GM12878 (cell line): Measurements from ENCODE around the gene KCNS3. TPM values are rescaled to one million over a fixed set of nuclear protein-coding genes. Genes with fewer than 3 reads are reported as not detected.

Experiments used
- ATAC-seq: fragments of 200-7000 bp; cut with Tn5 transposase; 3 replicates; pipeline ENCODE4 v1.9.1; 2020; ENCODE audit warnings: mild to moderate bottlenecking, moderate library complexity
- BruUV-seq: library from RNA; stranded (reverse); fragments of 400-500 nt; replicated peaks from 2 replicates; lab custom pipeline; 2021; lab: Mats Ljungman, UMichigan
- CTCF ChIA-PET: fragments of 300-600 bp; sonication (Branson Sonifier 250); formaldehyde crosslinking; extraction: SDS; loops from one replicate; lab custom pipeline; 2021; ENCODE audit warnings: inconsistent platforms; lab: Yijun Ruan, JAX
- POLR2A ChIA-PET: fragments of 350-600 bp; formaldehyde crosslinking; extraction: SDS; loops from one replicate; lab custom pipeline; 2021; ENCODE audit warnings: inconsistent platforms; lab: Charles Lee
- RAD21 ChIA-PET: fragments of 300-600 bp; sonication (Branson Sonifier 250); formaldehyde crosslinking; loops from one replicate; lab custom pipeline; 2023; ENCODE audit warnings: antibody characterized with exemption; ENCODE audit not compliant: unreplicated experiment; lab: Charles Lee
- SMC1A ChIA-PET: fragments of 300-600 bp; sonication (Branson Sonifier 250); formaldehyde crosslinking; loops from one replicate; lab custom pipeline; 2023; ENCODE audit not compliant: unreplicated experiment, uncharacterized antibody; lab: Charles Lee
- DNase-seq: peaks from one replicate; pipeline ENCODE4 v3.0.0-alpha.2; 2011; ENCODE audit warnings: low read depth, low spot score
- FAIRE-seq: peaks from 3 replicates; lab custom pipeline; 2011; peaks lifted over from hg19 to GRCh38; lab: Jason Lieb, UNC
- H2AFZ ChIP-seq: 2 replicates; pipeline ENCODE4 v1.6.0; 2011; ENCODE audit warnings: low read depth, low read length, control low read depth; ENCODE audit not compliant: control insufficient read depth
- H3K27ac ChIP-seq: 2 replicates; pipeline ENCODE4 v1.5.1; 2011; ENCODE audit warnings: control low read depth; ENCODE audit not compliant: control insufficient read depth, insufficient read depth
- H3K27me3 ChIP-seq, 2 experiments: replicated peaks in 1 of 2; 2 replicates each; pipeline versions ENCODE4 v1.6.0 to v1.6.1; 2011; ENCODE audit warnings: low read length in 1 of 2; ENCODE audit not compliant: control insufficient read depth in 2 of 2, insufficient read depth in 2 of 2
- H3K36me3 ChIP-seq, 2 experiments: 2 replicates each; pipeline ENCODE4 v1.5.1; 2011; ENCODE audit warnings: low read length in 1 of 2; ENCODE audit not compliant: control insufficient read depth in 2 of 2, insufficient read depth in 2 of 2
- H3K4me1 ChIP-seq: 2 replicates; pipeline ENCODE4 v1.6.1; 2011; ENCODE audit warnings: mild to moderate bottlenecking, low read length, moderate library complexity, mixed read lengths; ENCODE audit not compliant: control insufficient read depth, insufficient read depth
- H3K4me2 ChIP-seq: 2 replicates; pipeline ENCODE4 v1.6.0; 2011; ENCODE audit warnings: control low read depth; ENCODE audit not compliant: control insufficient read depth, insufficient read depth
- H3K4me3 ChIP-seq: fragments of 200-600 bp; sonication (generic); 2 replicates; pipeline ENCODE4 v1.5.1; 2016
- H3K79me2 ChIP-seq: 2 replicates; pipeline ENCODE4 v1.6.0; 2011; ENCODE audit warnings: low read length; ENCODE audit not compliant: control insufficient read depth, insufficient read depth
- H3K9ac ChIP-seq: 2 replicates; pipeline ENCODE4 v1.8.0; 2011; ENCODE audit warnings: low read length, control low read depth, mixed read lengths; ENCODE audit not compliant: control insufficient read depth, insufficient read depth
- H3K9me3 ChIP-seq: replicated peaks from 3 replicates; pipeline ENCODE4 v1.5.1; 2011; ENCODE audit warnings: mild to moderate bottlenecking, low read length; ENCODE audit not compliant: control insufficient read depth, insufficient read depth
- H4K20me1 ChIP-seq: 2 replicates; pipeline ENCODE4 v1.6.0; 2011; ENCODE audit not compliant: control insufficient read depth, insufficient read depth
- BHLHE40 ChIP-seq, 2 experiments: fragments of 450-650 bp in 1 of 2; IDR thresholded peaks; 2 replicates each; pipeline ENCODE4 v1.6.1; 2011 to 2017; ENCODE audit warnings: low read depth in 2 of 2, borderline replicate concordance in 1 of 2, improper control_type of control experiment in 1 of 2, low read length in 1 of 2, mild to moderate bottlenecking in 1 of 2
- CEBPB ChIP-seq, 2 experiments: fragments of 150-350 bp in 1 of 2; IDR thresholded peaks; 2 replicates each; pipeline ENCODE4 v1.6.1; 2012 to 2014; ENCODE audit warnings: low read depth in 2 of 2, low read length in 2 of 2, borderline replicate concordance in 1 of 2, inconsistent platforms in 1 of 2
- GABPA ChIP-seq: IDR thresholded peaks from 2 replicates; pipeline ENCODE4 v1.6.1; 2014; ENCODE audit warnings: antibody characterized with exemption, low read depth, mild to moderate bottlenecking, inconsistent platforms
- MTA2 ChIP-seq: fragments of 450-650 bp; IDR thresholded peaks from 2 replicates; pipeline ENCODE4 v1.6.1; 2016; ENCODE audit warnings: low read depth, mild to moderate bottlenecking, moderate library complexity
- TARDBP ChIP-seq: IDR thresholded peaks from 2 replicates; pipeline ENCODE4 v1.6.1; 2016; ENCODE audit warnings: borderline replicate concordance
- YBX1 ChIP-seq: fragments of 450-650 bp; IDR thresholded peaks from 2 replicates; pipeline ENCODE4 v1.6.1; 2016; ENCODE audit warnings: antibody characterized with exemption
- ZNF217 ChIP-seq: fragments of 450-650 bp; IDR thresholded peaks from 2 replicates; pipeline ENCODE4 v1.6.1; 2017; ENCODE audit warnings: antibody characterized with exemption, mild to moderate bottlenecking
- WGBS: methylation state at CpG from one replicate; pipeline ENCODE4 v1.1.6; 2016; ENCODE audit warnings: low lambda C conversion rate; ENCODE audit not compliant: insufficient replicate concordance, insufficient coverage; ENCODE audit errors: missing lambda C conversion rate; 5-methylcytosine and 5-hydroxymethylcytosine counted together
- in situ Hi-C: fragments of 300-500 bp; cut with MboI; formaldehyde crosslinking; loops from 9 replicates; pipeline ENCODE4 v1.14.3; 2018; ENCODE audit warnings: mixed read lengths
- intact Hi-C: fragments of 100-400 bp; cut with micrococcal nuclease; formaldehyde crosslinking; loops from one replicate; pipeline ENCODE4 v1.14.2; 2022; ENCODE audit not compliant: unreplicated experiment
- polyA plus RNA-seq, 11 experiments: library from polyadenylated mRNA; depleted of rRNA in 4 of 11; unstranded in 6 of 11; stranded (reverse) in 5 of 11; fragments of >200 nt; fragmentation: Nextera tagmentation in 4 of 11; fragmentation: Illumina TruSeq in 1 of 11; extraction: Ambion mirVana in 4 of 11; extraction: Trizol in 1 of 11; gene quantifications; 1 replicate in 1 of 11; 2 replicates in 10 of 11; pipeline versions ENCODE4 v1.2.1 to v1.2.3, GENCODE V29; 2011 to 2016; ENCODE audit warnings: inconsistent platforms in 2 of 11, missing spikeins in 2 of 11, low read depth in 1 of 11
- total RNA-seq, 4 experiments: library from RNA; depleted of rRNA in 3 of 4; stranded (reverse); fragments of >200 nt in 3 of 4; fragmentation: Illumina TruSeq in 1 of 4; extraction: Trizol in 1 of 4; gene quantifications; 2 replicates each; pipeline versions ENCODE4 v1.2.1 to v1.2.3, GENCODE V29; 2013 to 2021
- TF ChIP-seq, protein P1 (sequence below): fragments of 450-650 bp; IDR thresholded peaks from 2 replicates; pipeline ENCODE4 v1.6.1; 2018; ENCODE audit warnings: mild to moderate bottlenecking, low read depth, moderate library complexity; ENCODE audit not compliant: partially characterized antibody
- TF ChIP-seq, protein P2 (sequence below): IDR thresholded peaks from 2 replicates; pipeline ENCODE4 v1.6.1; 2012; ENCODE audit warnings: low read depth, low read length, improper control_type of control experiment
- TF ChIP-seq, protein P3 (sequence below): IDR thresholded peaks from 2 replicates; pipeline ENCODE4 v1.6.1; 2011; ENCODE audit warnings: borderline replicate concordance, low read depth, mild to moderate bottlenecking, moderate library complexity, mixed read lengths, low read length; ENCODE audit not compliant: insufficient read depth; ENCODE audit errors: extremely low read length

Gene KCNS3
- total and polyA plus RNA-seq, 10 of the 15 experiments (the other 5 are each of a cell fraction or from before 2014, with no cell fraction given) = not detected

DNA sequence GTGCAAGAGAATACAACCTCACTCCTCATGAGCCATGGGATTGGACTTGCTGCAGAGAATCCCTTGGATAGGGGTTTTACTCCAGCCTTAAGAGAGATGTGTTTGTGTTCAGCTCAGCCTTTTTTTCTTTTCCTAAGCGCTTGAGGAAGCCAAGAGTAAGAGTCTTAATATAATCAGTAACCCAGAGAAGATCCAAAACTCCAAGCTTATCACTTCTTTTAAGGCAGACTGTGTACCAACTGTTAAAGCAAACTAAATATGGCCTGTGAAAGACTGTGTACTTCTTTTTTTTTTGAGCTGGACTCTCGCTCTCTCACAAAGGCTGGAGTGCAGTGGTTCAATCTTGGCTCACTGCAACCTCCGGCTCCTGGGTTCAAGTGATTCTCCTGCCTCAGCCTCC lies 31.8 kb upstream of the KCNS3 start (continued):
- TF ChIP-seq, protein P1, sequence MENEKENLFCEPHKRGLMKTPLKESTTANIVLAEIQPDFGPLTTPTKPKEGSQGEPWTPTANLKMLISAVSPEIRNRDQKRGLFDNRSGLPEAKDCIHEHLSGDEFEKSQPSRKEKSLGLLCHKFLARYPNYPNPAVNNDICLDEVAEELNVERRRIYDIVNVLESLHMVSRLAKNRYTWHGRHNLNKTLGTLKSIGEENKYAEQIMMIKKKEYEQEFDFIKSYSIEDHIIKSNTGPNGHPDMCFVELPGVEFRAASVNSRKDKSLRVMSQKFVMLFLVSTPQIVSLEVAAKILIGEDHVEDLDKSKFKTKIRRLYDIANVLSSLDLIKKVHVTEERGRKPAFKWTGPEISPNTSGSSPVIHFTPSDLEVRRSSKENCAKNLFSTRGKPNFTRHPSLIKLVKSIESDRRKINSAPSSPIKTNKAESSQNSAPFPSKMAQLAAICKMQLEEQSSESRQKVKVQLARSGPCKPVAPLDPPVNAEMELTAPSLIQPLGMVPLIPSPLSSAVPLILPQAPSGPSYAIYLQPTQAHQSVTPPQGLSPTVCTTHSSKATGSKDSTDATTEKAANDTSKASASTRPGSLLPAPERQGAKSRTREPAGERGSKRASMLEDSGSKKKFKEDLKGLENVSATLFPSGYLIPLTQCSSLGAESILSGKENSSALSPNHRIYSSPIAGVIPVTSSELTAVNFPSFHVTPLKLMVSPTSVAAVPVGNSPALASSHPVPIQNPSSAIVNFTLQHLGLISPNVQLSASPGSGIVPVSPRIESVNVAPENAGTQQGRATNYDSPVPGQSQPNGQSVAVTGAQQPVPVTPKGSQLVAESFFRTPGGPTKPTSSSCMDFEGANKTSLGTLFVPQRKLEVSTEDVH = no peak
- no peak for TF ChIP-seq BHLHE40 (IDR thresholded peaks at IDR 0.05; ENCODE audit: borderline replicate concordance in 1 of 2, low read depth in 2 of 2, low read length in 1 of 2)
- no peak for TF ChIP-seq TARDBP
- no peak for TF ChIP-seq GABPA
- no peak for TF ChIP-seq MTA2
- TF ChIP-seq, protein P2, sequence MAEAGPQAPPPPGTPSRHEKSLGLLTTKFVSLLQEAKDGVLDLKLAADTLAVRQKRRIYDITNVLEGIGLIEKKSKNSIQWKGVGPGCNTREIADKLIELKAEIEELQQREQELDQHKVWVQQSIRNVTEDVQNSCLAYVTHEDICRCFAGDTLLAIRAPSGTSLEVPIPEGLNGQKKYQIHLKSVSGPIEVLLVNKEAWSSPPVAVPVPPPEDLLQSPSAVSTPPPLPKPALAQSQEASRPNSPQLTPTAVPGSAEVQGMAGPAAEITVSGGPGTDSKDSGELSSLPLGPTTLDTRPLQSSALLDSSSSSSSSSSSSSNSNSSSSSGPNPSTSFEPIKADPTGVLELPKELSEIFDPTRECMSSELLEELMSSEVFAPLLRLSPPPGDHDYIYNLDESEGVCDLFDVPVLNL = no peak
- no peak for TF ChIP-seq CEBPB (IDR thresholded peaks at IDR 0.05; ENCODE audit: borderline replicate concordance in 1 of 2, low read depth in 2 of 2, low read length in 2 of 2)

DNA sequence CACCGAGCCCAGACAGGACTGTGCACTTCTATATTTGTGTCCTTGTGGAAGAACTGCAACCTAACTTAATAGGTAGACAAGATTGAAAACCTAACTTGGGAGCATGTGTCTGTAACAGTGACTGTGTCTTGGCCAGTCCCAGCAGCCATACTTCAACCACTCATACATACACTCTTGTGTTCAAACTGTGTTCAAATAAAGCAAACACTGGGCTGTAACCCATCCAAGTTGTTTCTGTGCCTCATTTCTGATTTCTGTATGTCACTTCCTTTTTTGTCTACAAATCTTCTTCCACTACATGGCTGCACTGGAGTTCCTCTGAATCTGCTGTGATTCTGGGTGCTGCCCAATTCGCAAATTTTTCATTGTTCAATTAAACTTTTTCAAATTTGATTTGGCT lies 31.2 kb upstream of the KCNS3 start:
- H3K9ac ChIP-seq = no peak overlapping the region
- CTCF ChIA-PET = interaction anchor here (1.0 to 4.0 kb wide), 5 partner anchors 16 to 532 kb away, joined by 3 to 33 read pairs (median 7); no protein-coding TSS in a partner anchor
- no peak for TF ChIP-seq ZNF217
- TF ChIP-seq, protein P3, sequence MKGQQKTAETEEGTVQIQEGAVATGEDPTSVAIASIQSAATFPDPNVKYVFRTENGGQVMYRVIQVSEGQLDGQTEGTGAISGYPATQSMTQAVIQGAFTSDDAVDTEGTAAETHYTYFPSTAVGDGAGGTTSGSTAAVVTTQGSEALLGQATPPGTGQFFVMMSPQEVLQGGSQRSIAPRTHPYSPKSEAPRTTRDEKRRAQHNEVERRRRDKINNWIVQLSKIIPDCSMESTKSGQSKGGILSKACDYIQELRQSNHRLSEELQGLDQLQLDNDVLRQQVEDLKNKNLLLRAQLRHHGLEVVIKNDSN = no peak
- no peak for TF ChIP-seq YBX1

More for the DNA sequence above, 31.2 kb upstream of the KCNS3 start:
- intact Hi-C loops = no loop called here
- Histone ChIP-seq H3K27me3 (no peaks in the 10 kb centered on the region), H3K9me3 (no peaks in the 10 kb centered on the region), H3K4me2 (no peak overlapping the region), H4K20me1 (no peaks in the 10 kb centered on the region), H3K4me3 (no peak overlapping the region), H2AFZ (no peak overlapping the region), H3K27ac (no peak overlapping the region), H3K36me3 (no peaks in the 10 kb centered on the region), H3K4me1 (no peaks in the 10 kb centered on the region), H3K79me2 (no peaks in the 10 kb centered on the region)
- no peak for DNase-seq
- POLR2A ChIA-PET = no interaction called here
- ATAC-seq = no peak
- WGBS = 52% methylated on average over 2 of the region's 2 CpGs
- in situ Hi-C loops = no loop called here
- no peak for FAIRE-seq
- no TSS peak for BruUV-seq
- RAD21 ChIA-PET = interaction anchor here (1.4 kb wide), 1 partner anchor 128 kb away, joined by 5 read pairs; no protein-coding TSS in a partner anchor
- SMC1A ChIA-PET = interaction anchor here (1.1 to 1.9 kb wide), 2 partner anchors 128 to 176 kb away, joined by 3 to 6 read pairs; no protein-coding TSS in a partner anchor
